CD14-positive monocyte (primary cell): ENCODE data around the gene SLC25A21. TPM values are rescaled to one million over a fixed set of nuclear protein-coding genes. Genes with fewer than 3 reads are reported as not detected.

Source experiments
- DNase-seq, 3 donors: peaks; one replicate each; pipeline ENCODE4 v3.0.0-alpha.2; 2011 to 2022
- H2AFZ ChIP-seq: 2 replicates; pipeline ENCODE4 v1.6.0; 2012; ENCODE audit warnings: mild to moderate bottlenecking, low read depth, low read length, inconsistent platforms; ENCODE audit not compliant: insufficient read depth, poor library complexity, severe bottlenecking
- H3K27ac ChIP-seq, 2 donors: 1 replicate in 1 of 2; 2 replicates in 1 of 2; pipeline ENCODE4 v1.5.1; 2012 to 2013; ENCODE audit warnings: low read length in 2 of 2, control low read depth in 1 of 2, inconsistent platforms in 1 of 2, low read depth in 1 of 2, mild to moderate bottlenecking in 1 of 2
- H3K27me3 ChIP-seq, 2 donors: one replicate each; pipeline versions ENCODE4 v1.6.0 to v1.6.1; 2011 to 2013; ENCODE audit warnings: low read length in 2 of 2; ENCODE audit not compliant: control insufficient read depth in 2 of 2, insufficient read depth in 2 of 2
- H3K36me3 ChIP-seq, 2 donors: replicated peaks in 1 of 2; 1 replicate in 1 of 2; 2 replicates in 1 of 2; pipeline versions ENCODE4 v1.5.1 to v1.6.1; 2012 to 2013; ENCODE audit warnings: low read length in 2 of 2, control low read depth in 1 of 2, inconsistent platforms in 1 of 2, mild to moderate bottlenecking in 1 of 2; ENCODE audit not compliant: insufficient read depth in 2 of 2, control insufficient read depth in 1 of 2
- H3K4me1 ChIP-seq, 2 donors: 1 replicate in 1 of 2; 2 replicates in 1 of 2; pipeline versions ENCODE4 v1.5.1 to v1.6.1; 2012 to 2013; ENCODE audit warnings: low read length in 2 of 2, control low read depth in 1 of 2, inconsistent platforms in 1 of 2, mild to moderate bottlenecking in 1 of 2, moderate library complexity in 1 of 2; ENCODE audit not compliant: insufficient read depth in 2 of 2, control insufficient read depth in 1 of 2
- H3K4me2 ChIP-seq: replicated peaks from 2 replicates; pipeline ENCODE3; 2012; ENCODE audit warnings: low read length, moderate library complexity, mild to moderate bottlenecking; ENCODE audit not compliant: poor library complexity, severe bottlenecking; ENCODE audit errors: extremely low read depth
- H3K4me3 ChIP-seq, 3 experiments: fragments of 200-600 bp in 1 of 3; sonication (generic) in 1 of 3; replicated peaks in 1 of 3; 1 replicate in 2 of 3; 2 replicates in 1 of 3; pipeline ENCODE4 v1.5.1; 2011 to 2013; ENCODE audit warnings: low read length in 3 of 3, mild to moderate bottlenecking in 3 of 3, control low read depth in 2 of 3, low read depth in 2 of 3, inconsistent platforms in 1 of 3, moderate library complexity in 1 of 3
- H3K79me2 ChIP-seq: 2 replicates; pipeline ENCODE4 v1.6.0; 2012; ENCODE audit warnings: mild to moderate bottlenecking, control low read depth, inconsistent platforms, low read length, moderate library complexity; ENCODE audit not compliant: insufficient read depth
- H3K9ac ChIP-seq: 2 replicates; pipeline ENCODE4 v1.6.0; 2017; ENCODE audit warnings: low read length, mild to moderate bottlenecking; ENCODE audit not compliant: insufficient read depth, poor library complexity, severe bottlenecking
- H3K9me3 ChIP-seq, 2 donors: replicated peaks in 1 of 2; 1 replicate in 1 of 2; 2 replicates in 1 of 2; pipeline versions ENCODE4 v1.5.1 to v1.6.1; 2012 to 2013; ENCODE audit warnings: low read length in 2 of 2, control low read depth in 1 of 2; ENCODE audit not compliant: control insufficient read depth in 1 of 2, insufficient read depth in 1 of 2
- H4K20me1 ChIP-seq: 2 replicates; pipeline ENCODE4 v1.6.0; 2012; ENCODE audit warnings: mild to moderate bottlenecking, low read length, control low read depth, moderate library complexity; ENCODE audit not compliant: insufficient read depth
- H3K27ac Mint-ChIP-seq, 7 donors: one replicate each; pipeline ENCODE4 v1.8.0; 2020; ENCODE audit warnings: mild to moderate bottlenecking in 7 of 7, mixed read lengths in 7 of 7, moderate library complexity in 6 of 7, inconsistent platforms in 2 of 7
- H3K27me3 Mint-ChIP-seq, 3 donors: one replicate each; pipeline ENCODE4 v1.8.0; 2021 to 2022; ENCODE audit warnings: low read depth in 3 of 3, mild to moderate bottlenecking in 3 of 3, mixed read lengths in 3 of 3, moderate library complexity in 3 of 3, inconsistent platforms in 1 of 3
- H3K36me3 Mint-ChIP-seq, 2 donors: one replicate each; pipeline ENCODE4 v1.8.0; 2020; ENCODE audit warnings: mixed read lengths in 2 of 2, inconsistent platforms in 1 of 2, mild to moderate bottlenecking in 1 of 2
- H3K4me1 Mint-ChIP-seq: one replicate; pipeline ENCODE4 v1.8.0; 2020; ENCODE audit warnings: mild to moderate bottlenecking, mixed read lengths
- H3K4me3 Mint-ChIP-seq, 2 donors: one replicate each; pipeline ENCODE4 v1.8.0; 2020; ENCODE audit warnings: mild to moderate bottlenecking in 2 of 2, mixed read lengths in 2 of 2, moderate library complexity in 1 of 2
- H3K9me3 Mint-ChIP-seq, 7 donors: one replicate each; pipeline ENCODE4 v1.8.0; 2020 to 2022; ENCODE audit warnings: mixed read lengths in 7 of 7, mild to moderate bottlenecking in 6 of 7, moderate library complexity in 6 of 7, inconsistent platforms in 2 of 7
- WGBS: methylation state at CpG from one replicate; pipeline ENCODE4 v1.1.5; 2013; ENCODE audit warnings: missing lambda C conversion rate; ENCODE audit not compliant: insufficient coverage; 5-methylcytosine and 5-hydroxymethylcytosine counted together
- intact Hi-C, 2 donors: fragments of 100-400 bp; cut with micrococcal nuclease; formaldehyde crosslinking; loops; one replicate each; pipeline versions ENCODE4 v1.15.0 to v1.15.1; 2023
- polyA plus RNA-seq, 3 donors: library from polyadenylated mRNA; depleted of rRNA in 1 of 3; unstranded in 2 of 3; stranded (reverse) in 1 of 3; fragments of 300-500 nt in 2 of 3; fragments of >200 nt in 1 of 3; fragmentation: Illumina TruSeq in 2 of 3; gene quantifications; 1 replicate in 2 of 3; 2 replicates in 1 of 3; pipeline ENCODE4 v1.2.3, GENCODE V29; 2012 to 2021
- TF ChIP-seq, protein P1 (sequence below): fragments of 200-600 bp; IDR thresholded peaks from one replicate; pipeline ENCODE4 v1.8.0; 2022; ENCODE audit warnings: antibody characterized with exemption, mild to moderate bottlenecking

SLC25A21 gene
- polyA plus RNA-seq, 3 donors = not detected

DNA sequence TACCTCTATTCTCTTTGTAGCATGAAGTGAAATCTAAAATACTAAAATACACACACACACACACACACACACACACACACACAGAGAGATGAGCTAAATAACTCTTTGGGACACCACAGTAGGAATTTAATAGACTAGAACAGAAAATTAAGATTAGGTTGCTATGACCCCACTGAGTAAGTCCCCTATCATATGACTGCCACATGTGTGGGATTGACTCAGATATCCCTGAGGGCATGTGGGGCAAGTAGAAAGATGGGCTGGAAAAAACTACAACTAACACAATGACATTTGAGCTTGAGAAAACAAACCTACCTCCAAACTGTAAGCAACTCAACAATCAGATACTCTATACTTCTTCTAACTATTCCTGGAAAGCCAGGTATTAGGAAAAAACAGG is 27.0 kb downstream of the SLC25A21 start:
- no peak overlapping the region for H3K4me2 ChIP-seq
- H3K9me3 ChIP-seq = no peaks in the 10 kb centered on the region
- peaks cover 21% of the 10 kb centered on the region for H3K4me1 Mint-ChIP-seq
- H4K20me1 ChIP-seq = no peaks in the 10 kb centered on the region
- no peak overlapping the region for H3K4me3 Mint-ChIP-seq
- H2AFZ ChIP-seq = no peak overlapping the region
- H3K4me3 ChIP-seq = no peak overlapping the region
- no peak overlapping the region for H3K9ac ChIP-seq
- peaks cover 3 to 10% (median 4%) of the 10 kb centered on the region in 3 donors for H3K27me3 Mint-ChIP-seq
- H3K36me3 ChIP-seq = no peaks in the 10 kb centered on the region
- H3K27me3 ChIP-seq = no peaks in the 10 kb centered on the region
- intact Hi-C loops = no loop called here
- H3K9me3 Mint-ChIP-seq = peaks cover 0 to 1% (median 0%) of the 10 kb centered on the region in 7 donors
- H3K27ac Mint-ChIP-seq = no peak overlapping the region
- H3K36me3 Mint-ChIP-seq = no peaks in the 10 kb centered on the region
- H3K27ac ChIP-seq = no peak overlapping the region
- peaks cover 19 to 21% of the 10 kb centered on the region in 2 donors for H3K4me1 ChIP-seq
- TF ChIP-seq, protein P1, sequence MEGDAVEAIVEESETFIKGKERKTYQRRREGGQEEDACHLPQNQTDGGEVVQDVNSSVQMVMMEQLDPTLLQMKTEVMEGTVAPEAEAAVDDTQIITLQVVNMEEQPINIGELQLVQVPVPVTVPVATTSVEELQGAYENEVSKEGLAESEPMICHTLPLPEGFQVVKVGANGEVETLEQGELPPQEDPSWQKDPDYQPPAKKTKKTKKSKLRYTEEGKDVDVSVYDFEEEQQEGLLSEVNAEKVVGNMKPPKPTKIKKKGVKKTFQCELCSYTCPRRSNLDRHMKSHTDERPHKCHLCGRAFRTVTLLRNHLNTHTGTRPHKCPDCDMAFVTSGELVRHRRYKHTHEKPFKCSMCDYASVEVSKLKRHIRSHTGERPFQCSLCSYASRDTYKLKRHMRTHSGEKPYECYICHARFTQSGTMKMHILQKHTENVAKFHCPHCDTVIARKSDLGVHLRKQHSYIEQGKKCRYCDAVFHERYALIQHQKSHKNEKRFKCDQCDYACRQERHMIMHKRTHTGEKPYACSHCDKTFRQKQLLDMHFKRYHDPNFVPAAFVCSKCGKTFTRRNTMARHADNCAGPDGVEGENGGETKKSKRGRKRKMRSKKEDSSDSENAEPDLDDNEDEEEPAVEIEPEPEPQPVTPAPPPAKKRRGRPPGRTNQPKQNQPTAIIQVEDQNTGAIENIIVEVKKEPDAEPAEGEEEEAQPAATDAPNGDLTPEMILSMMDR = no peak
- no peak for DNase-seq
- no peaks in the 10 kb centered on the region for H3K79me2 ChIP-seq

DNA sequence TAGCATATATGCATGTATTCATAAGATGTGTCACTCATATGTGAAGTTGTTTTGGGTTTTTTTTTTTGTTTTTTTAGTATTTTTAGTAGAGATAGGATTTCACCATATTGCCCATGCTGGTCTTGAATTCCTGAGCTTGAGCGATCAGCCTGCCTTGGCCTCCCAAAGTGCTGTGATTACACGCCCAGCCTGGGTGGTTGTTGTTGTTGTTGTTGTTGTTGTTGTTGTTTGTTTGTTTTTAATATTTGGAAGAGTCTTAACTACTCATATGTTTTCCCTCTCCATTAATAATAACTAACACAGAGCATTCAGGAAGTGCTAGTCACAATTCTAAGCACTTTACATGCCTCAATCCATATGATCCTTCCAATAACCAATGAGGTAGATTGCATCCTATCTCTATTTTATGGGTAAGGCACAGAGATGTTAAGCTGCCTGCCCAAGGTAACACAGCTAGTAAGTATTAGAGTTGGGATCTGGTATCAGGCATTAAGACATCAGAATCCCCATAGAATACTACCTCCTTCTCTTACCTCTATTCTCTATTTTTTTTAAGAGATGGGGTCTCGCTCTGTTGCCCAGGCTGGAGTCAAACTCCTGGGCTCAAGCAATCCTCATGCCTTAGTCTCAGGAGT is 27.6 kb downstream of the SLC25A21 start:
- peaks cover 0 to 1% (median 0%) of the 10 kb centered on the region in 7 donors for H3K9me3 Mint-ChIP-seq
- intact Hi-C loops = no loop called here
- H4K20me1 ChIP-seq = no peaks in the 10 kb centered on the region
- no peak overlapping the region for H2AFZ ChIP-seq
- H3K4me1 ChIP-seq = peaks cover 19 to 21% of the 10 kb centered on the region in 2 donors
- H3K27me3 ChIP-seq = no peaks in the 10 kb centered on the region
- peaks cover 21% of the 10 kb centered on the region for H3K4me1 Mint-ChIP-seq
- no peak overlapping the region for H3K9ac ChIP-seq
- no peak for DNase-seq
- H3K27me3 Mint-ChIP-seq = peaks cover 3 to 10% (median 4%) of the 10 kb centered on the region in 3 donors
- no peak overlapping the region for H3K27ac Mint-ChIP-seq
- TF ChIP-seq, protein P1 = no peak
- H3K4me2 ChIP-seq = no peak overlapping the region
- H3K4me3 Mint-ChIP-seq = no peak overlapping the region
- H3K36me3 Mint-ChIP-seq = no peaks in the 10 kb centered on the region
- no peaks in the 10 kb centered on the region for H3K9me3 ChIP-seq
- WGBS = no CpG with 5 or more reads among the region's 3 CpGs
- no peak overlapping the region for H3K4me3 ChIP-seq
- no peaks in the 10 kb centered on the region for H3K36me3 ChIP-seq
- no peaks in the 10 kb centered on the region for H3K79me2 ChIP-seq
- H3K27ac ChIP-seq = no peak overlapping the region
